CD4-positive, alpha-beta T cell treated with Interleukin-17A for 4 hours (primary cell): Measurements from ENCODE around the gene TENM4.

Source experiments
- DNase-seq: peaks from one replicate; pipeline ENCODE4 v3.0.0-alpha.2; 2020; ENCODE audit warnings: mixed read lengths

TENM4 gene

GRCh38 chr11:78666675-78667160 lies 774.1 kb downstream of the TENM4 start:
- no peak for DNase-seq

GRCh38 chr11:78664636-78665035 lies 776.2 kb downstream of the TENM4 start:
- no peak for DNase-seq

GRCh38 chr11:78662811-78663210 lies 778.0 kb downstream of the TENM4 start:
- no peak for DNase-seq

GRCh38 chr11:78660471-78660870 lies 780.4 kb downstream of the TENM4 start:
- no peak for DNase-seq

- no peak for DNase-seq
Observed at GRCh38 chr11:78659326-78660270, 781.2 kb downstream of the TENM4 start.

GRCh38 chr11:78657968-78658839 lies 782.6 kb downstream of the TENM4 start:
- no peak for DNase-seq

- no peak for DNase-seq
Observed at GRCh38 chr11:78657441-78657840, 783.4 kb downstream of the TENM4 start.

GRCh38 chr11:78656984-78657383 lies 783.8 kb downstream of the TENM4 start:
- no peak for DNase-seq

- DNase-seq: no peak
Observed at GRCh38 chr11:78656327-78656726, 784.5 kb downstream of the TENM4 start.

GRCh38 chr11:78655561-78655960 lies 785.3 kb downstream of the TENM4 start:
- DNase-seq: no peak

GRCh38 chr11:78654866-78655265 lies 786.0 kb downstream of the TENM4 start:
- no peak for DNase-seq

GRCh38 chr11:78654071-78654470 lies 786.8 kb downstream of the TENM4 start:
- no peak for DNase-seq

- no peak for DNase-seq
Observed at GRCh38 chr11:78653294-78653909, 787.4 kb downstream of the TENM4 start.

- DNase-seq: no peak
Observed at GRCh38 chr11:78652843-78653239, 788.0 kb downstream of the TENM4 start.

- no peak for DNase-seq
Observed at GRCh38 chr11:78651923-78652842, 788.6 kb downstream of the TENM4 start.

- DNase-seq: no peak
Observed at GRCh38 chr11:78651136-78651775, 789.6 kb downstream of the TENM4 start.

GRCh38 chr11:78649361-78650215 lies 791.2 kb downstream of the TENM4 start:
- no peak for DNase-seq

- no peak for DNase-seq
Observed at GRCh38 chr11:78647986-78648875, 792.6 kb downstream of the TENM4 start.

GRCh38 chr11:78647266-78647915 lies 793.4 kb downstream of the TENM4 start:
- no peak for DNase-seq
